HepG2 (cell line): Measurements from ENCODE around the gene MYO1E. TPM values are rescaled to one million over a fixed set of nuclear protein-coding genes. Genes with fewer than 3 reads are reported as not detected.

Experiments used
- GATAD1 ChIP-seq: IDR thresholded peaks from 2 replicates; pipeline ENCODE4 v1.6.1; 2016; ENCODE audit warnings: missing genetic modification reagents, missing compliant biosample characterization
- GATAD2A ChIP-seq: IDR thresholded peaks from 2 replicates; pipeline ENCODE4 v1.6.1; 2016
- JDP2 ChIP-seq: sonication (generic); formaldehyde crosslinking; IDR thresholded peaks from 2 replicates; pipeline ENCODE4 v1.8.1; 2022; ENCODE audit warnings: missing genetic modification reagents, borderline replicate concordance
- KLF11 ChIP-seq: IDR thresholded peaks from 2 replicates; pipeline ENCODE4 v1.6.1; 2016; ENCODE audit warnings: missing compliant biosample characterization
- MTF2 ChIP-seq: sonication (generic); formaldehyde crosslinking; IDR thresholded peaks from 2 replicates; pipeline ENCODE4 v1.5.0; 2020; ENCODE audit warnings: missing genetic modification reagents, borderline replicate concordance
- MXI1 ChIP-seq: IDR thresholded peaks from 3 replicates; pipeline ENCODE4 v1.6.1; 2012; ENCODE audit warnings: low read depth, low read length, inconsistent platforms, borderline replicate concordance
- PAX8 ChIP-seq: sonication (generic); formaldehyde crosslinking; IDR thresholded peaks from 2 replicates; pipeline ENCODE4 v1.8.0; 2022; ENCODE audit warnings: mild to moderate bottlenecking, missing genetic modification reagents, borderline replicate concordance
- PHF5A ChIP-seq: IDR thresholded peaks from one replicate; pipeline ENCODE4 v1.6.1; 2018; ENCODE audit warnings: low read depth, missing genetic modification reagents; ENCODE audit not compliant: unreplicated experiment
- POGZ ChIP-seq: sonication (generic); formaldehyde crosslinking; IDR thresholded peaks from 2 replicates; pipeline ENCODE4 v1.4.0; 2020; ENCODE audit warnings: mild to moderate bottlenecking, missing genetic modification reagents
- RNF2 ChIP-seq: fragments of 450-650 bp; conservative IDR thresholded peaks from 2 replicates; pipeline ENCODE4 v1.6.1; 2016; ENCODE audit warnings: low read depth
- SP2 ChIP-seq: sonication (generic); formaldehyde crosslinking; IDR thresholded peaks from 2 replicates; pipeline ENCODE4 v1.5.1; 2020; ENCODE audit warnings: mild to moderate bottlenecking, missing genetic modification reagents
- THAP11 ChIP-seq: IDR thresholded peaks from 2 replicates; pipeline ENCODE4 v1.6.1; 2016; ENCODE audit warnings: missing biosample characterization, missing genetic modification reagents
- TSC22D2 ChIP-seq: sonication (generic); formaldehyde crosslinking; IDR thresholded peaks from 2 replicates; pipeline ENCODE4 v1.5.1; 2020; ENCODE audit warnings: missing genetic modification reagents, mild to moderate bottlenecking, borderline replicate concordance
- ZNF143 ChIP-seq: sonication (generic); formaldehyde crosslinking; IDR thresholded peaks from 2 replicates; pipeline ENCODE4 v1.4.0; 2020; ENCODE audit warnings: missing genetic modification reagents
- ZNF232 ChIP-seq: sonication (generic); formaldehyde crosslinking; IDR thresholded peaks from 2 replicates; pipeline ENCODE4 v1.4.0; 2020; ENCODE audit warnings: missing genetic modification reagents, borderline replicate concordance
- ZNF501 ChIP-seq: sonication (generic); formaldehyde crosslinking; IDR thresholded peaks from 2 replicates; pipeline ENCODE4 v1.5.1; 2020; ENCODE audit warnings: mild to moderate bottlenecking, moderate library complexity, missing genetic modification reagents
- ZNF552 ChIP-seq: sonication (generic); formaldehyde crosslinking; IDR thresholded peaks from 2 replicates; pipeline ENCODE4 v1.9.0; 2022; ENCODE audit warnings: missing genetic modification reagents, mild to moderate bottlenecking, borderline replicate concordance
- ZNF558 ChIP-seq: sonication (generic); formaldehyde crosslinking; IDR thresholded peaks from 2 replicates; pipeline ENCODE4 v1.9.0; 2022; ENCODE audit warnings: mild to moderate bottlenecking, missing genetic modification reagents, borderline replicate concordance
- ZNF776 ChIP-seq: sonication (generic); formaldehyde crosslinking; IDR thresholded peaks from 2 replicates; pipeline ENCODE4 v1.4.0; 2020; ENCODE audit warnings: mild to moderate bottlenecking, missing genetic modification reagents
- ZNF878 ChIP-seq: sonication (generic); formaldehyde crosslinking; IDR thresholded peaks from 2 replicates; pipeline ENCODE4 v1.8.1; 2023; ENCODE audit warnings: mild to moderate bottlenecking, missing genetic modification reagents, moderate library complexity
- polyA plus RNA-seq, 8 experiments: library from polyadenylated mRNA; depleted of rRNA in 3 of 8; stranded (reverse) in 7 of 8; unstranded in 1 of 8; fragments of >200 nt; fragmentation: Illumina TruSeq in 4 of 8; extraction: Trizol in 4 of 8; gene quantifications; 2 replicates each; pipeline versions ENCODE4 v1.2.1 to v1.2.3, GENCODE V29; 2011 to 2016; ENCODE audit warnings: low read depth in 4 of 8, missing spikeins in 1 of 8, mixed read lengths in 1 of 8; ENCODE audit not compliant: insufficient read depth in 1 of 8
- total RNA-seq, 5 experiments: library from RNA; depleted of rRNA; stranded (reverse); fragments of >200 nt; fragmentation: Illumina TruSeq; extraction: Trizol; gene quantifications; 2 replicates each; pipeline ENCODE4 v1.2.3, GENCODE V29; 2016; ENCODE audit warnings: low read depth in 1 of 5
- TF ChIP-seq, protein P1 (sequence below): sonication (generic); formaldehyde crosslinking; IDR thresholded peaks from 2 replicates; pipeline ENCODE4 v1.4.0; 2020; ENCODE audit warnings: missing genetic modification reagents
- TF ChIP-seq, protein P2 (sequence below): sonication (generic); formaldehyde crosslinking; IDR thresholded peaks from 2 replicates; pipeline ENCODE4 v1.8.1; 2022; ENCODE audit warnings: mild to moderate bottlenecking, missing genetic modification reagents
- TF ChIP-seq, protein P3 (sequence below): sonication (generic); formaldehyde crosslinking; IDR thresholded peaks from 2 replicates; pipeline ENCODE4 v1.8.1; 2023; ENCODE audit warnings: mild to moderate bottlenecking, moderate library complexity, missing genetic modification reagents

The MYO1E gene
- total and polyA plus RNA-seq, 2 of the 13 experiments (the other 11 are each of a cell fraction or from before 2014, with no cell fraction given), result 15.7 to 25.1 TPM

DNA sequence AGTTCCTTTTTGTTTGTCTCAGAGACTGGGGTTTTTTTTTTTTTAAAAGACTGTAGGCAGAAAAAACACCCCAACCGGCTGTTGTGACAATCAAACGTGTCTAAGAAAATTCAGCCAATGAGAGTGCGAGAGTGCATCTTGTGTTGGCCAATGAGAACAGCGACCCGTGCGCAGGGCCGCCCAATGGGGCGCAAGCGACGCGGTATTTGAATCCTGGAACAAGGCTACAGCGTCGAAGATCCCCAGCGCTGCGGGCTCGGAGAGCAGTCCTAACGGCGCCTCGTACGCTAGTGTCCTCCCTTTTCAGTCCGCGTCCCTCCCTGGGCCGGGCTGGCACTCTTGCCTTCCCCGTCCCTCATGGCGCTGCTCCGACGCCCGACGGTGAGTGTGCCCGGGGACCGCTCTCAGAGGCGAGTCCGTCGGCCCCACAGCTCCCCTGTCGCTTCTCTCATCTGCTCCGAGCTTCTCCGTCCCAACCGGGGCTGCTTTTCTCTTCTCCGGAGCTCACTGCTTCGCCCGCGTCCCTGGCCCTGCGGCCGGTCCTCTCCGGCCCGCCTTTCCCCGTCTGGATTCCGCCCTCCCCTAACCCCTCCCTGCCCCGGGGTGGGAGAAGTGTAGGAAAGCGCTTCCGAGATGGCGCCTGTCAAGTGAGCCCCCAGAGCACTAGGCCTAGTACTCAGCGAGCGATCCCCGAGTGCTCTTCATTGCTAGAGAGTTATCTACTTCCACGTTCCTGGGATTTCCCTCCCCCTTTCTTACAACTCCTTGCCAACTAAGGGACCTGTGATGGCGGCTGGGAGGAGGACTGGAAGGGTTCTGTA, 267.5 kb downstream of the MYO1E start, which contains the start of gene CCNB2 (continued):
- peak; percentile 74 for TF ChIP-seq SP2 (CRISPR knock-in tag)
- TF ChIP-seq, protein P1, sequence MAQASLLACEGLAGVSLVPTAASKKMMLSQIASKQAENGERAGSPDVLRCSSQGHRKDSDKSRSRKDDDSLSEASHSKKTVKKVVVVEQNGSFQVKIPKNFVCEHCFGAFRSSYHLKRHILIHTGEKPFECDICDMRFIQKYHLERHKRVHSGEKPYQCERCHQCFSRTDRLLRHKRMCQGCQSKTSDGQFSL, result no peak
- peak; percentile 94; the same call in 2 of the 3 replicates for TF ChIP-seq MXI1
- TF ChIP-seq ZNF143 (CRISPR knock-in tag), result peak; percentile 23; the same call in 1 of the 2 replicates
- 0 out of 2 replicates have a peak, but pooled peaks have one; percentile 35 for TF ChIP-seq KLF11 (CRISPR knock-in tag)
- TF ChIP-seq POGZ (CRISPR knock-in tag), result peak; percentile 77
- TF ChIP-seq, protein P2, sequence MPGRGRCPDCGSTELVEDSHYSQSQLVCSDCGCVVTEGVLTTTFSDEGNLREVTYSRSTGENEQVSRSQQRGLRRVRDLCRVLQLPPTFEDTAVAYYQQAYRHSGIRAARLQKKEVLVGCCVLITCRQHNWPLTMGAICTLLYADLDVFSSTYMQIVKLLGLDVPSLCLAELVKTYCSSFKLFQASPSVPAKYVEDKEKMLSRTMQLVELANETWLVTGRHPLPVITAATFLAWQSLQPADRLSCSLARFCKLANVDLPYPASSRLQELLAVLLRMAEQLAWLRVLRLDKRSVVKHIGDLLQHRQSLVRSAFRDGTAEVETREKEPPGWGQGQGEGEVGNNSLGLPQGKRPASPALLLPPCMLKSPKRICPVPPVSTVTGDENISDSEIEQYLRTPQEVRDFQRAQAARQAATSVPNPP, result no peak
- TF ChIP-seq, protein P3, sequence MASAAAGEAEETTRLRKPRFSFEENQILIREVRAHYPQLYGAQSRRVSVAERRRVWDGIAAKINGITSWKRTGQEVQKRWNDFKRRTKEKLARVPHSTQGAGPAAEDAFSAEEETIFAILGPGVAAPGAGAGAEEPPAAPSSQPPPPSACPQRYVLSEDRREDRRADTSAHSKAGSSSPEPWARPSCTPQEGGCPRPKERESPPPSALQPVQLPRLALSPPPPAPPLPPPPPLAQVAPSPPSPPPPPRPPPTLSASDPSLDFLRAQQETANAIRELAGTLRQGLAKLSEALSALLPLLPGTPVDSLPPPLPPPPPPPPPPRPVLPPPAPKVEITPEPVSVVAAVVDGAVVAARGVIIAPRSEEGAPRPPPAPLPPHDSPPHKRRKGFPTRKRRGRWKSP, result peak; percentile 44; the same call in 1 of the 2 replicates
- TF ChIP-seq ZNF878 (CRISPR knock-in tag), result no peak
- TF ChIP-seq ZNF232, result peak; percentile 76; the same call in 1 of the 2 replicates
- no peak for TF ChIP-seq PHF5A (CRISPR knock-in tag)
- TF ChIP-seq MTF2 (CRISPR knock-in tag), result no peak
- peak; percentile 50; the same call in 1 of the 2 replicates for TF ChIP-seq RNF2
- TF ChIP-seq PAX8 (CRISPR knock-in tag), result no peak
- 0 out of 2 replicates have a peak, but pooled peaks have one; percentile 24 for TF ChIP-seq THAP11 (CRISPR knock-in tag)
- TF ChIP-seq GATAD2A, result no peak
- TF ChIP-seq ZNF501 (CRISPR knock-in tag), result 0 out of 2 replicates have a peak, but pooled peaks have one; percentile 38
- no peak for TF ChIP-seq TSC22D2 (CRISPR knock-in tag)
- peak; percentile 74; the same call in 1 of the 2 replicates for TF ChIP-seq ZNF558 (CRISPR knock-in tag)
- TF ChIP-seq ZNF552 (CRISPR knock-in tag), result peak; percentile 74
- TF ChIP-seq JDP2 (CRISPR knock-in tag), result no peak
- TF ChIP-seq ZNF776 (CRISPR knock-in tag), result 0 out of 2 replicates have a peak, but pooled peaks have one; percentile 55
- peak; percentile 58 for TF ChIP-seq GATAD1 (CRISPR knock-in tag)
